GM23338 (cell line): ENCODE measurements around the gene PPTC7. TPM values are rescaled to one million over a fixed set of nuclear protein-coding genes. Genes with fewer than 3 reads are reported as not detected.
"Not testable (repeated sequence)": the region's sequence is repeated elsewhere in the genome, so short reads cannot be mapped to it uniquely, and the experiment has no call there.

Experiments used
- ATAC-seq: fragments of 200-7000 bp; cut with Tn5 transposase; 3 replicates; pipeline ENCODE4 v1.9.1; 2020
- DNase-seq: peaks from one replicate; pipeline ENCODE4 v3.0.0-alpha.2; 2015; ENCODE audit warnings: low spot score
- H2AFZ ChIP-seq: fragments of 200-600 bp; sonication (generic); 2 replicates; pipeline ENCODE4 v1.8.0; 2016; ENCODE audit warnings: antibody characterized with exemption, mild to moderate bottlenecking, moderate library complexity
- H3F3A ChIP-seq: fragments of 200-600 bp; sonication (generic); replicated peaks from 2 replicates; pipeline ENCODE4 v1.8.0; 2017; ENCODE audit warnings: antibody characterized with exemption, mixed run types, low read depth
- H3K27ac ChIP-seq: fragments of 200-600 bp; sonication (generic); 2 replicates; pipeline ENCODE4 v1.6.1; 2016; ENCODE audit warnings: low read depth
- H3K27me3 ChIP-seq: fragments of 200-600 bp; sonication (generic); 2 replicates; pipeline ENCODE4 v1.8.0; 2016; ENCODE audit warnings: mild to moderate bottlenecking, mixed run types, moderate library complexity; ENCODE audit not compliant: insufficient read depth
- H3K36me3 ChIP-seq: fragments of 200-600 bp; sonication (generic); 2 replicates; pipeline ENCODE4 v1.8.0; 2016; ENCODE audit warnings: mild to moderate bottlenecking; ENCODE audit not compliant: insufficient read depth
- H3K4me1 ChIP-seq: fragments of 200-600 bp; sonication (generic); 2 replicates; pipeline ENCODE4 v1.8.0; 2016; ENCODE audit warnings: mild to moderate bottlenecking, moderate library complexity; ENCODE audit not compliant: insufficient read depth
- H3K4me2 ChIP-seq: fragments of 200-600 bp; sonication (generic); 2 replicates; pipeline ENCODE4 v1.7.1; 2017; ENCODE audit warnings: mixed run types
- H3K4me3 ChIP-seq: fragments of 200-600 bp; sonication (generic); 2 replicates; pipeline ENCODE4 v1.6.1; 2016; ENCODE audit warnings: mixed run types
- H3K79me2 ChIP-seq: fragments of 200-600 bp; sonication (generic); replicated peaks from 2 replicates; pipeline ENCODE4 v1.8.0; 2017; ENCODE audit warnings: mild to moderate bottlenecking; ENCODE audit not compliant: insufficient read depth
- H3K9me2 ChIP-seq: fragments of 200-600 bp; sonication (generic); 2 replicates; pipeline ENCODE4 v1.8.0; 2017; ENCODE audit not compliant: insufficient read depth
- H4K20me1 ChIP-seq: fragments of 200-600 bp; sonication (generic); replicated peaks from 2 replicates; pipeline ENCODE4 v1.8.0; 2017; ENCODE audit warnings: mild to moderate bottlenecking; ENCODE audit not compliant: insufficient read depth
- H3K27ac Mint-ChIP-seq: 2 replicates; pipeline ENCODE4 v1.8.0; 2020; ENCODE audit warnings: inconsistent platforms, mild to moderate bottlenecking, moderate library complexity, mixed read lengths
- H3K27me3 Mint-ChIP-seq: 3 replicates; pipeline ENCODE4 v1.8.0; 2022; ENCODE audit warnings: low read depth, mild to moderate bottlenecking, moderate library complexity, mixed read lengths, inconsistent platforms; ENCODE audit not compliant: insufficient read depth, poor library complexity
- H3K36me3 Mint-ChIP-seq: 3 replicates; pipeline ENCODE4 v1.8.0; 2021; ENCODE audit warnings: low read depth, mild to moderate bottlenecking, inconsistent platforms, moderate library complexity, mixed read lengths
- H3K4me1 Mint-ChIP-seq: 3 replicates; pipeline ENCODE4 v1.8.0; 2020; ENCODE audit warnings: mild to moderate bottlenecking, inconsistent platforms, mixed read lengths
- H3K4me3 Mint-ChIP-seq: 3 replicates; pipeline ENCODE4 v1.8.0; 2021; ENCODE audit warnings: moderate library complexity, mild to moderate bottlenecking, inconsistent platforms, mixed read lengths
- H3K9me3 Mint-ChIP-seq: 3 replicates; pipeline ENCODE4 v1.8.0; 2020; ENCODE audit warnings: moderate library complexity, mild to moderate bottlenecking, inconsistent platforms, mixed read lengths
- EZH2phosphoT487 ChIP-seq: fragments of 200-600 bp; sonication (generic); IDR thresholded peaks from one replicate; pipeline ENCODE4 v1.8.1; 2018; ENCODE audit warnings: antibody characterized with exemption; ENCODE audit not compliant: unreplicated experiment
- NANOG ChIP-seq: IDR thresholded peaks from 2 replicates; pipeline ENCODE4 v1.6.1; 2016; ENCODE audit warnings: antibody characterized with exemption, borderline replicate concordance
- POLR2AphosphoS5 ChIP-seq: IDR thresholded peaks from 2 replicates; pipeline ENCODE4 v1.6.1; 2016; ENCODE audit warnings: antibody characterized with exemption, low read depth
- polyA plus RNA-seq: library from polyadenylated mRNA; unstranded; fragments of >200 nt; fragmentation: Nextera tagmentation; extraction: Ambion mirVana; gene quantifications from 2 replicates; pipeline ENCODE4 v1.2.1, GENCODE V29; 2016
- total RNA-seq: library from RNA; depleted of rRNA; stranded (reverse); fragments of >200 nt; shearing (Covaris generic); gene quantifications from 2 replicates; pipeline ENCODE4 v1.2.3, GENCODE V29; 2014
- TF ChIP-seq, protein P1 (sequence below), 2 experiments: fragments of 200-600 bp in 1 of 2; sonication (generic) in 1 of 2; conservative IDR thresholded peaks; 2 replicates each; pipeline versions ENCODE4 v1.5.1 to v1.6.1; 2016 to 2017; ENCODE audit warnings: antibody characterized with exemption in 2 of 2, low read depth in 2 of 2, mild to moderate bottlenecking in 2 of 2, moderate library complexity in 1 of 2
- TF ChIP-seq, protein P2 (sequence below): IDR thresholded peaks from one replicate; pipeline ENCODE4 v1.6.1; 2018; ENCODE audit warnings: antibody characterized with exemption; ENCODE audit not compliant: unreplicated experiment

Gene PPTC7
- total and polyA plus RNA-seq, 2 experiments from 2014 or later = 7.5 to 17.5 TPM

DNA sequence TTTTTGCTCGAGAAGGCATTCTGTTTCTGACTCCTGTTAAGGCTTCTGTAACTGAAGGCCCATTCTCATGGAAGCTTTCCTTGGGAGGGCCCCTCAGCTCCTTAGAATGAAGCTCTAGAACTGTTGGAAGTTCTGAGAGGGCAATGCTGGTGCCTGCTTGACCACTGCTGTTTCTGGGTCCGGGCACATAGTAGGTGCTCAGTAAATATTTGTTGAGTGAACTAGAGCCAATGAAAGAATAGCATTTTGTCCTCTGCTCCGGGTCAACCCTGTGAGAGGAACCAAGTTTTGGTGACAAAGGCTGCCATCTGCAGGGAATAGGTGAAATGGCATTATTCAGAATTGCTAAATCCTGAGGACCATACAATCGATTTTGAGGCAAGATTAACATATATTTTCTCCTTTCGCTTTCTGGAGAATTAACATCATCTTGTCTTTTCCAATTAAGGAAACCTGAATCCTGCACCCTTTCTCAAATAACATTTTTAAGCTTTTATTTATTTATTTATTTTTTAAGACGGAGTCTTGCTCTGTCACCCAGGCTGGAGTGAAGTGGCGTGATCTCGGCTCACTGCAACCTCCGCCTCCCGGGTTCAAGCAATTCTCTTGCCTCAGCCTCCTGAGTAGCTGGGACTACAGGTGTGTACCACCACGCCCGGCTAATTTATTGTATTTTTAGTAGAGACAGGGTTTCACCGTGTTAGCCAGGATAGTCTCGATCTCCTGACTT is 19.1 kb upstream of the PPTC7 start:
- H3K36me3 ChIP-seq, H3K79me2 ChIP-seq, H3K4me2 ChIP-seq, H3K4me1 ChIP-seq, H3K9me2 ChIP-seq, H3K9me3 Mint-ChIP-seq, H3K36me3 Mint-ChIP-seq, H2AFZ ChIP-seq, H3K4me3 ChIP-seq, H4K20me1 ChIP-seq, H3K27ac ChIP-seq, H3K4me3 Mint-ChIP-seq, H3K27ac Mint-ChIP-seq, H3K27me3 ChIP-seq, H3K27me3 Mint-ChIP-seq, H3F3A ChIP-seq, H3K4me1 Mint-ChIP-seq: not testable (repeated sequence)
- ATAC-seq = peak; percentile 85
- TF ChIP-seq, protein P1, sequence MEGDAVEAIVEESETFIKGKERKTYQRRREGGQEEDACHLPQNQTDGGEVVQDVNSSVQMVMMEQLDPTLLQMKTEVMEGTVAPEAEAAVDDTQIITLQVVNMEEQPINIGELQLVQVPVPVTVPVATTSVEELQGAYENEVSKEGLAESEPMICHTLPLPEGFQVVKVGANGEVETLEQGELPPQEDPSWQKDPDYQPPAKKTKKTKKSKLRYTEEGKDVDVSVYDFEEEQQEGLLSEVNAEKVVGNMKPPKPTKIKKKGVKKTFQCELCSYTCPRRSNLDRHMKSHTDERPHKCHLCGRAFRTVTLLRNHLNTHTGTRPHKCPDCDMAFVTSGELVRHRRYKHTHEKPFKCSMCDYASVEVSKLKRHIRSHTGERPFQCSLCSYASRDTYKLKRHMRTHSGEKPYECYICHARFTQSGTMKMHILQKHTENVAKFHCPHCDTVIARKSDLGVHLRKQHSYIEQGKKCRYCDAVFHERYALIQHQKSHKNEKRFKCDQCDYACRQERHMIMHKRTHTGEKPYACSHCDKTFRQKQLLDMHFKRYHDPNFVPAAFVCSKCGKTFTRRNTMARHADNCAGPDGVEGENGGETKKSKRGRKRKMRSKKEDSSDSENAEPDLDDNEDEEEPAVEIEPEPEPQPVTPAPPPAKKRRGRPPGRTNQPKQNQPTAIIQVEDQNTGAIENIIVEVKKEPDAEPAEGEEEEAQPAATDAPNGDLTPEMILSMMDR (conservative IDR thresholded peaks at IDR 0.05; ENCODE audit: low read depth in 2 of 2) = peak; percentile 76 to 86
- peak; percentile 84 for DNase-seq

DNA sequence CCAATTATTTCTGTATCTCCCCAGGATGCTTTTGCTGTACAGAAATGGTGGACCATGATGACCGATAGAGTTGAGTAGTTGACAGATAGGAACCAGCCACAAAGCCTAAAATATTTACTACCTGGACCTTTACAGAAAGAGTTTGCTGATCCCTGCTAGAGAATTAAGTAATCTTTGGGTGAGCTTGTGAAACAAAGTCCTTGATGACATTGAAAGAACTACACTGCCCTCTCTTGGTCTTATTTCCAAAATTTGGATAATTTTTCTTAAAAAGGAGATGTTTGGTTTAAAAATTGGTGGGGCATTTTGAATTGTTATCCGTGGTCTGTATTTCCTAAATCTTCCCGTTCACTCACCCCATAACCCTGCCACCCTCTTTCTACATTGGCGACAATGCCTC is 17.1 kb upstream of the PPTC7 start:
- Histone ChIP-seq H3F3A (no peaks in the 10 kb centered on the region), H3K4me1 (no peaks in the 10 kb centered on the region), H4K20me1 (no peaks in the 10 kb centered on the region), H3K79me2 (no peaks in the 10 kb centered on the region), H3K4me2 (no peak overlapping the region), H3K9me2 (no peaks in the 10 kb centered on the region), H3K27ac (no peak overlapping the region), H3K4me3 (no peak overlapping the region), H3K36me3 (no peaks in the 10 kb centered on the region), H2AFZ (no peak overlapping the region), H3K27me3 (no peaks in the 10 kb centered on the region)
- Mint-ChIP-seq H3K4me3 (no peak overlapping the region), H3K9me3 (no peaks in the 10 kb centered on the region; the same call in 2 of the 3 replicates), H3K4me1 (no peaks in the 10 kb centered on the region), H3K36me3 (no peaks in the 10 kb centered on the region), H3K27ac (no peak overlapping the region), H3K27me3 (peaks cover 4% of the 10 kb centered on the region)
- TF ChIP-seq, protein P1 (conservative IDR thresholded peaks at IDR 0.05; ENCODE audit: low read depth in 2 of 2) = peak; percentile 54 to 58
- no peak for TF ChIP-seq POLR2AphosphoS5
- DNase-seq = peak; percentile 58
- no peak; the same call in 2 of the 3 replicates for ATAC-seq

DNA sequence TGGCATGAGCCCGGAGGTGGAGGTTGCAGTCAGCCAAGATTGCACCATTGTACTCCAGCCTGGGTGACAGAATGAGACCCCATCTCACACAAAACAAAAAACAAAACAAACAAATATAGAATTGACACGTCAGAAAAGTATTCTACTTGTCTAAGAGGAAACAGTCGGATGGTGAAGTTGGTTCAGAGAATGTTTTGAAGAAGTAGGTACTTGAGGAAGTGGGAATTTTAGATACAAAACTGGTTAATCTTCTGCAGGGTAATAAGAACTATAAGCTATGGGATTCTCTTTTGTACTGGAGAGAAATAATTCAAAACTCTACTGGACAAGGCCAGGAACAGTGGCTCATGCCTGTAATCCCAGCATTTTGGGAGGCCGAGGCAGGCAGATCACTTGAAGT is 16.2 kb upstream of the PPTC7 start:
- Histone ChIP-seq H3K27ac (no peak overlapping the region), H3K27me3 (no peaks in the 10 kb centered on the region), H3K79me2 (no peaks in the 10 kb centered on the region), H2AFZ (no peak overlapping the region), H3K36me3 (no peaks in the 10 kb centered on the region), H3K4me2 (no peak overlapping the region), H4K20me1 (no peaks in the 10 kb centered on the region), H3K4me1 (no peaks in the 10 kb centered on the region), H3K9me2 (no peaks in the 10 kb centered on the region), H3K4me3 (no peak overlapping the region), H3F3A (no peaks in the 10 kb centered on the region)
- TF ChIP-seq NANOG = no peak
- TF ChIP-seq, protein P2, sequence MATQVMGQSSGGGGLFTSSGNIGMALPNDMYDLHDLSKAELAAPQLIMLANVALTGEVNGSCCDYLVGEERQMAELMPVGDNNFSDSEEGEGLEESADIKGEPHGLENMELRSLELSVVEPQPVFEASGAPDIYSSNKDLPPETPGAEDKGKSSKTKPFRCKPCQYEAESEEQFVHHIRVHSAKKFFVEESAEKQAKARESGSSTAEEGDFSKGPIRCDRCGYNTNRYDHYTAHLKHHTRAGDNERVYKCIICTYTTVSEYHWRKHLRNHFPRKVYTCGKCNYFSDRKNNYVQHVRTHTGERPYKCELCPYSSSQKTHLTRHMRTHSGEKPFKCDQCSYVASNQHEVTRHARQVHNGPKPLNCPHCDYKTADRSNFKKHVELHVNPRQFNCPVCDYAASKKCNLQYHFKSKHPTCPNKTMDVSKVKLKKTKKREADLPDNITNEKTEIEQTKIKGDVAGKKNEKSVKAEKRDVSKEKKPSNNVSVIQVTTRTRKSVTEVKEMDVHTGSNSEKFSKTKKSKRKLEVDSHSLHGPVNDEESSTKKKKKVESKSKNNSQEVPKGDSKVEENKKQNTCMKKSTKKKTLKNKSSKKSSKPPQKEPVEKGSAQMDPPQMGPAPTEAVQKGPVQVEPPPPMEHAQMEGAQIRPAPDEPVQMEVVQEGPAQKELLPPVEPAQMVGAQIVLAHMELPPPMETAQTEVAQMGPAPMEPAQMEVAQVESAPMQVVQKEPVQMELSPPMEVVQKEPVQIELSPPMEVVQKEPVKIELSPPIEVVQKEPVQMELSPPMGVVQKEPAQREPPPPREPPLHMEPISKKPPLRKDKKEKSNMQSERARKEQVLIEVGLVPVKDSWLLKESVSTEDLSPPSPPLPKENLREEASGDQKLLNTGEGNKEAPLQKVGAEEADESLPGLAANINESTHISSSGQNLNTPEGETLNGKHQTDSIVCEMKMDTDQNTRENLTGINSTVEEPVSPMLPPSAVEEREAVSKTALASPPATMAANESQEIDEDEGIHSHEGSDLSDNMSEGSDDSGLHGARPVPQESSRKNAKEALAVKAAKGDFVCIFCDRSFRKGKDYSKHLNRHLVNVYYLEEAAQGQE = no peak
- TF ChIP-seq EZH2phosphoT487 = no peak
- TF ChIP-seq, protein P1 (conservative IDR thresholded peaks at IDR 0.05; ENCODE audit: low read depth in 2 of 2) = no peak
- H3K4me3 Mint-ChIP-seq = no peak overlapping the region
- H3K4me1 Mint-ChIP-seq = no peaks in the 10 kb centered on the region
- DNase-seq (no peak), ATAC-seq (no peak)
- no peak overlapping the region for H3K27ac Mint-ChIP-seq
- no peaks in the 10 kb centered on the region; the same call in 2 of the 3 replicates for H3K9me3 Mint-ChIP-seq
- peaks cover 2% of the 10 kb centered on the region for H3K27me3 Mint-ChIP-seq
- no peaks in the 10 kb centered on the region for H3K36me3 Mint-ChIP-seq
